ENCODE data around the gene TEP1.

Gene TEP1

GRCh38 chr14:20381341-20381740 lies 32.0 kb downstream of the TEP1 start:
- no peak for DNase-seq (ENCODE audit: low spot score)
- TF ChIP-seq, protein P1, sequence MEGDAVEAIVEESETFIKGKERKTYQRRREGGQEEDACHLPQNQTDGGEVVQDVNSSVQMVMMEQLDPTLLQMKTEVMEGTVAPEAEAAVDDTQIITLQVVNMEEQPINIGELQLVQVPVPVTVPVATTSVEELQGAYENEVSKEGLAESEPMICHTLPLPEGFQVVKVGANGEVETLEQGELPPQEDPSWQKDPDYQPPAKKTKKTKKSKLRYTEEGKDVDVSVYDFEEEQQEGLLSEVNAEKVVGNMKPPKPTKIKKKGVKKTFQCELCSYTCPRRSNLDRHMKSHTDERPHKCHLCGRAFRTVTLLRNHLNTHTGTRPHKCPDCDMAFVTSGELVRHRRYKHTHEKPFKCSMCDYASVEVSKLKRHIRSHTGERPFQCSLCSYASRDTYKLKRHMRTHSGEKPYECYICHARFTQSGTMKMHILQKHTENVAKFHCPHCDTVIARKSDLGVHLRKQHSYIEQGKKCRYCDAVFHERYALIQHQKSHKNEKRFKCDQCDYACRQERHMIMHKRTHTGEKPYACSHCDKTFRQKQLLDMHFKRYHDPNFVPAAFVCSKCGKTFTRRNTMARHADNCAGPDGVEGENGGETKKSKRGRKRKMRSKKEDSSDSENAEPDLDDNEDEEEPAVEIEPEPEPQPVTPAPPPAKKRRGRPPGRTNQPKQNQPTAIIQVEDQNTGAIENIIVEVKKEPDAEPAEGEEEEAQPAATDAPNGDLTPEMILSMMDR (IDR thresholded peaks at IDR 0.05) = no peak
- Histone ChIP-seq H3K27ac (no peak overlapping the region), H3K4me3 (no peak overlapping the region)

- Histone ChIP-seq H3K4me3 (no peak overlapping the region), H3K27ac (no peak overlapping the region)
- DNase-seq (ENCODE audit: low spot score) = no peak
- TF ChIP-seq, protein P1 (IDR thresholded peaks at IDR 0.05) = no peak
Measured at GRCh38 chr14:20380681-20381080, 32.6 kb downstream of the TEP1 start.

DNA sequence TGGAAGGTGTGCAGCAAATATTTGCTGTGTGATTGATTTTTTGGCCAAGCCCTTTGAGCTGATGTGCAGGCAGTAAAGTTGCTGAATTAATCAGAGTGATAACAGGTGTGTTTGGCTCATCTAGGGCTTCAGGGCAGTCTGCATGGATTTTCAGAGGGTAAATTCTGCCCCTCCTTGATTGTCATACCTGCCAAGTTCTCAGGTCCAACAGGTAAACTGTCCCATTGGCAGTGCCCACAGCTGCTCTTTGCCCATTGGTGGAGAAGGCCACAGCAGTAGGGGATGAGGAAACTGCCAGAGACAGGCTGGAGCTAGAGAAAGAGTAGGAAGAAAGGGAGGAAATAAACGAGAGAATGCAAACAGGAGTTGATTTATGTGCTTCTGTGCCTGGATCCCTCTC lies 33.6 kb downstream of the TEP1 start:
- TF ChIP-seq, protein P1 (IDR thresholded peaks at IDR 0.05) = no peak
- Histone ChIP-seq H3K27ac (no peak overlapping the region), H3K4me3 (no peak overlapping the region)
- DNase-seq (ENCODE audit: low spot score) = no peak

GRCh38 chr14:20377171-20377570 lies 36.1 kb downstream of the TEP1 start:
- TF ChIP-seq, protein P1 (IDR thresholded peaks at IDR 0.05) = no peak
- H3K4me3 ChIP-seq = no peak overlapping the region
- no peak for DNase-seq (ENCODE audit: low spot score)
- H3K27ac ChIP-seq = no peak overlapping the region

GRCh38 chr14:20376071-20376588 lies 37.2 kb downstream of the TEP1 start:
- DNase-seq (ENCODE audit: low spot score) = no peak
- Histone ChIP-seq H3K4me3 (no peak overlapping the region), H3K27ac (no peak overlapping the region)
- TF ChIP-seq, protein P1 (IDR thresholded peaks at IDR 0.05) = no peak

DNA sequence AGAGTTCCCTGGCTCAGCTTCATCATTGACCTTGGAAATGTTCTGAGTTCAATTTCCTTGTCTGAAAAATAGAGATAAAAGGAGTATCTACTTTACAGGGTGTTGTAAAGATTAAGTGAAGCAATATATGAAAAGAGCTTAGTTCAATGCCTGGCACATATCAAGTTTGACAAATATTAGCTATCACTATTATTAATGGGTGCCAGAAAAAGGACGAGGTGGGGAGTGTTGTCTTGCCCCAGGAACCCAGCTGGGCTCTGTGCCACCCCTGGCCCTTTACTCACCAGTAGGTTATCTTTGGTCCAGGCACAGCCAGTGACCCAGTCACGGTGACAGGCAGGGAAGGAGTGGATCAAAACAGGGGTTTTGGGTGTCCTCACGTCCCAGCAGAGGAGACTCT lies 37.8 kb downstream of the TEP1 start:
- no peak overlapping the region for H3K27ac ChIP-seq
- TF ChIP-seq, protein P1 (IDR thresholded peaks at IDR 0.05) = no peak

GRCh38 chr14:20372796-20373195 lies 40.5 kb downstream of the TEP1 start:
- H3K27ac ChIP-seq = no peak overlapping the region
- no peak overlapping the region for H3K4me3 ChIP-seq
- TF ChIP-seq, protein P1 (IDR thresholded peaks at IDR 0.05) = no peak
- DNase-seq (ENCODE audit: low spot score) = no peak

More for the DNA sequence above, 37.8 kb downstream of the TEP1 start:
- no peak overlapping the region for H3K4me3 ChIP-seq
- no peak for DNase-seq (ENCODE audit: low spot score)

Data from coronary artery (tissue), 2 donors.